ENCODE results near the gene RENBP. TPM values are rescaled to one million over a fixed set of nuclear protein-coding genes. Genes with fewer than 3 reads are reported as not detected.

Gene RENBP
- total and polyA plus RNA-seq, 8 donors: 0.43 to 7.5 (median 2.4) TPM

- H3K27ac ChIP-seq: no peak overlapping the region
- 55 to 70% methylated on average over 34 to 40 of the region's 40 CpGs for WGBS, 2 donors
- no peaks in the 10 kb centered on the region for H3K9me3 ChIP-seq
- peak in 2 of 6 donors; percentile 27 to 79 for DNase-seq
- H3K36me3 ChIP-seq: no peaks in the 10 kb centered on the region
- H3K27me3 ChIP-seq: no peaks in the 10 kb centered on the region
- FAIRE-seq: no peak
- H3K4me1 ChIP-seq: peaks cover 0 to under 1% (median 0%) of the 10 kb centered on the region in 3 donors
- intact Hi-C loops (cut with DNase I): no loop called here
- no peak overlapping the region for H3K4me3 ChIP-seq
- no peak for ATAC-seq
- TF ChIP-seq CTCF (IDR thresholded peaks at IDR 0.05): no peak
Measured at GRCh38 chrX:153921511-153922446, 22.7 kb downstream of the RENBP start.

- Histone ChIP-seq H3K9me3 (no peaks in the 10 kb centered on the region), H3K27me3 (no peaks in the 10 kb centered on the region), H3K27ac (no peak overlapping the region), H3K4me1 (no peaks in the 10 kb centered on the region), H3K4me3 (no peak overlapping the region), H3K36me3 (no peaks in the 10 kb centered on the region)
- ATAC-seq (no peak), DNase-seq (no peak), FAIRE-seq (no peak)
- intact Hi-C loops (cut with DNase I): no loop called here
- WGBS, 2 donors: 60 to 68% methylated on average over 15 to 16 of the region's 16 CpGs
- TF ChIP-seq CTCF (IDR thresholded peaks at IDR 0.05): no peak
Measured at GRCh38 chrX:153921070-153921469, 23.4 kb downstream of the RENBP start.

GRCh38 chrX:153920546-153920945 lies 23.9 kb downstream of the RENBP start:
- H3K36me3 ChIP-seq: no peaks in the 10 kb centered on the region
- 78 to 86% methylated on average over 13 to 14 of the region's 14 CpGs for WGBS, 2 donors
- no peak for FAIRE-seq

GRCh38 chrX:153919281-153919680 lies 25.2 kb downstream of the RENBP start:
- Histone ChIP-seq H3K9me3 (no peaks in the 10 kb centered on the region), H3K27ac (no peak overlapping the region), H3K27me3 (no peaks in the 10 kb centered on the region), H3K4me3 (no peak overlapping the region), H3K36me3 (no peaks in the 10 kb centered on the region), H3K4me1 (no peaks in the 10 kb centered on the region)
- FAIRE-seq (no peak), ATAC-seq (no peak), DNase-seq (peak in 2 of 6 donors; percentile 13 to 29)
- 76 to 85% methylated on average over 13 of the region's 13 CpGs for WGBS, 2 donors
- TF ChIP-seq CTCF (IDR thresholded peaks at IDR 0.05): no peak
- intact Hi-C loops (cut with DNase I): no loop called here

More at GRCh38 chrX:153920546-153920945, 23.9 kb downstream of the RENBP start:
- Histone ChIP-seq H3K27ac (no peak overlapping the region), H3K4me1 (no peaks in the 10 kb centered on the region), H3K9me3 (no peaks in the 10 kb centered on the region), H3K27me3 (no peaks in the 10 kb centered on the region), H3K4me3 (no peak overlapping the region)
- intact Hi-C loops (cut with DNase I): no loop called here
- TF ChIP-seq CTCF (IDR thresholded peaks at IDR 0.05): no peak
- DNase-seq (peak in 2 of 6 donors; percentile 17 to 67), ATAC-seq (no peak)

- DNase-seq: peak in 1 of 6 donors; percentile 8
- ATAC-seq: no peak
- WGBS, 2 donors: 83% methylated on average over 6 of the region's 6 CpGs
- no peaks in the 10 kb centered on the region for H3K36me3 ChIP-seq
- no peaks in the 10 kb centered on the region for H3K27me3 ChIP-seq
- intact Hi-C loops (cut with DNase I): no loop called here
- H3K9me3 ChIP-seq: no peaks in the 10 kb centered on the region
- H3K4me1 ChIP-seq: no peaks in the 10 kb centered on the region
- H3K4me3 ChIP-seq: no peak overlapping the region
- no peak overlapping the region for H3K27ac ChIP-seq
- no peak for FAIRE-seq
- TF ChIP-seq CTCF (IDR thresholded peaks at IDR 0.05): no peak
Measured at GRCh38 chrX:153917869-153918268, 26.6 kb downstream of the RENBP start.

All from pancreas (tissue), 10 donors.